ENCODE data around the gene LCE3C. TPM values are rescaled to one million over a fixed set of nuclear protein-coding genes. Genes with fewer than 3 reads are reported as not detected.
"Not testable (repeated sequence)": the region's sequence is repeated elsewhere in the genome, so short reads cannot be mapped to it uniquely, and the experiment has no call there.

The LCE3C gene
- total RNA-seq: not detected in 2 replicates
- long read RNA-seq: 0 reads

GRCh38 chr1:152599934-152600333 lies at the start of gene LCE3C:
Gene LCE3C (plus strand): TSS chr1:152600234. CDS start chr1:152600732, 498 bp downstream.
- Mint-ChIP-seq H3K4me1 (no peaks in the 10 kb centered on the region), H3K36me3 (ENCODE audit: low read depth) (no peaks in the 10 kb centered on the region), H3K27ac (ENCODE audit: unreplicated experiment) (no peak within 1 kb of the TSS), H3K4me3 (no peak within 1 kb of the TSS), H3K9me3 (peaks cover 3% of the 10 kb centered on the region), H3K27me3 (ENCODE audit: low read depth) (no peaks in the 10 kb centered on the region)
- DNase-seq (ENCODE audit: low read depth, low spot score): no peak
- no peak for TF ChIP-seq CTCF (conservative IDR thresholded peaks at IDR 0.05)

GRCh38 chr1:152565115-152565514 lies 34.9 kb upstream of the LCE3C start:
- Mint-ChIP-seq H3K4me1 (no peaks in the 10 kb centered on the region), H3K36me3 (ENCODE audit: low read depth) (peaks cover 7% of the 10 kb centered on the region), H3K4me3 (no peak overlapping the region), H3K27ac (ENCODE audit: unreplicated experiment) (no peak overlapping the region), H3K9me3 (peaks cover 34% of the 10 kb centered on the region), H3K27me3 (ENCODE audit: low read depth) (no peaks in the 10 kb centered on the region)
- TF ChIP-seq CTCF (conservative IDR thresholded peaks at IDR 0.05): no peak
- DNase-seq (ENCODE audit: low read depth, low spot score): no peak

- peaks cover 34% of the 10 kb centered on the region for H3K9me3 Mint-ChIP-seq
- peaks cover 7% of the 10 kb centered on the region for H3K36me3 Mint-ChIP-seq (ENCODE audit: low read depth)
- no peak for DNase-seq (ENCODE audit: low read depth, low spot score)
- H3K27me3 Mint-ChIP-seq (ENCODE audit: low read depth): no peaks in the 10 kb centered on the region
- no peaks in the 10 kb centered on the region for H3K4me1 Mint-ChIP-seq
- H3K4me3 Mint-ChIP-seq: no peak overlapping the region
- no peak for TF ChIP-seq CTCF (conservative IDR thresholded peaks at IDR 0.05)
- H3K27ac Mint-ChIP-seq (ENCODE audit: unreplicated experiment): no peak overlapping the region
Observed at GRCh38 chr1:152565535-152566215, 34.4 kb upstream of the LCE3C start.

GRCh38 chr1:152566681-152567080 lies 33.4 kb upstream of the LCE3C start, which contains the start of gene LCE3E:
Gene LCE3E (minus strand): TSS chr1:152566780. CDS start chr1:152566208, 572 bp downstream.
- Mint-ChIP-seq H3K9me3 (peaks cover 35% of the 10 kb centered on the region), H3K27me3 (ENCODE audit: low read depth) (no peaks in the 10 kb centered on the region), H3K27ac (ENCODE audit: unreplicated experiment) (no peak within 1 kb of the TSS), H3K4me3 (no peak within 1 kb of the TSS), H3K36me3 (ENCODE audit: low read depth) (peaks cover 11% of the 10 kb centered on the region), H3K4me1 (no peaks in the 10 kb centered on the region)
- DNase-seq (ENCODE audit: low read depth, low spot score): no peak
- no peak for TF ChIP-seq CTCF (conservative IDR thresholded peaks at IDR 0.05)

- Mint-ChIP-seq H3K9me3 (peaks cover 26% of the 10 kb centered on the region), H3K36me3 (ENCODE audit: low read depth) (peaks cover 5% of the 10 kb centered on the region), H3K27ac (ENCODE audit: unreplicated experiment) (no peak overlapping the region), H3K4me3 (no peak overlapping the region), H3K27me3 (ENCODE audit: low read depth) (no peaks in the 10 kb centered on the region), H3K4me1 (no peaks in the 10 kb centered on the region)
- DNase-seq (ENCODE audit: low read depth, low spot score): no peak
- no peak for TF ChIP-seq CTCF (conservative IDR thresholded peaks at IDR 0.05)
Observed at GRCh38 chr1:152577168-152577567, 22.9 kb upstream of the LCE3C start.

- H3K27me3 Mint-ChIP-seq (ENCODE audit: low read depth); DNase-seq (ENCODE audit: low read depth, low spot score); H3K27ac Mint-ChIP-seq (ENCODE audit: unreplicated experiment); H3K4me1 Mint-ChIP-seq; H3K36me3 Mint-ChIP-seq (ENCODE audit: low read depth); H3K4me3 Mint-ChIP-seq: not testable (repeated sequence)
- peaks cover 13% of the 10 kb centered on the region for H3K9me3 Mint-ChIP-seq
Observed at GRCh38 chr1:152579526-152579925, 20.5 kb upstream of the LCE3C start.

Measured in neural crest cell (in vitro differentiated cells).